Measurements from ENCODE around the gene CLEC18C.
"Not testable (repeated sequence)": the region's sequence is repeated elsewhere in the genome, so short reads cannot be mapped to it uniquely, and the experiment has no call there.

Gene CLEC18C

DNA sequence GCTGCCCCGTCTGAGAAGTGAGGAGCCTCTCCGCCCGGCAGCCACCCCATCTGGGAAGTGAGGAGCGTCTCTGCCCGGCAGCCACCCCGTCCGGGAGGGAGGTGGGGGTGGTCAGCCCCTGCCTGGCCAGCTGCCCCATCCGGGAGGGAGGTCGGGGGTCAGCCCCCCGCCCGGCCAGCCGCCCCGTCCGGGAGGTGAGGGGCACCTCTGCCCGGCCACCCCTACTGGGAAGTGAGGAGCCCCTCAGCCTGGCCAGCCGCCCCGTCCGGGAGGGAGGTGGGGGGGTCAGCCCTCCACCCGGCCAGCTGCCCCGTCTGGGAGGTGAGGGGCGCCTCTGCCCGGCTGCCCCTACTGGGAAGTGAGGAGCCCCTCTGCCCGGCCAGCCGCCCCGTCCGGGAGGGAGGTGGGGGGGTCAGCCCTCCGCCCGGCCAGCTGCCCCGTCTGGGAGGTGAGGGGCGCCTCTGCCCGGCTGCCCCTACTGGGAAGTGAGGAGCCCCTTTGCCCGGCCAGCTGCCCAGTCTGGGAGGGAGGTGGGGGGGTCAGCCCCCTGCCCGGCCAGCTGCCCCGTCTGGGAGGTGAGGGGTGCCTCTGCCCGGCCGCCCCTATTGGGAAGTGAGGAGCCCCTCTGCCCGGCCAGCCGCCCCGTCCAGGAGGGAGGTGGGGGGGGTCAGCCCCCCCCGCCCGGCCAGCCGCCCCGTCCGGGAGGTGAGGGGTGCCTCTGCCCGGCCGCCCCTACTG is 31.2 kb downstream of the CLEC18C start:
- not testable (repeated sequence) for DNase-seq (ENCODE audit: low read depth in 4 of 4, low spot score in 1 of 4)

GRCh38 chr16:70206382-70206781 is 32.8 kb downstream of the CLEC18C start:
- DNase-seq (ENCODE audit: low read depth in 4 of 4, low spot score in 1 of 4) = not testable (repeated sequence)

DNA sequence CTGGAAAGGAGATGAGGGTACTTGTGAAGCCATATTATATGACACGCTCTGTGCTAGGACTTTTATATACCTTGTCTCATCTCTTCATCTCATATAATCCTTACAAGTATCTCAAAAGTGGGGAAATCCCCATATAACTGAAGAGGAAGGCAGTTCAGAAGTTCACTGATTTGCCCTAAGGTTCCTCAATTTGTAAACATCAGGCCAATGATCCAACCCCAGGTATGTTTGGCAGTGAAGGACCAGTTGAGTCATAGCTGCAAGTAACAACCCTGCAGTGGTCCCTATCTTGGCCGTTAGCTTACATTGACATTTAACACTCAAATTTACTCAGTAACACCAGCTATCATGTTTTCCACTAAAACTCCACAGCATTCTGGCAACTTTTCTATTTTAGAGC is 45.0 kb downstream of the CLEC18C start:
- DNase-seq (ENCODE audit: low read depth in 4 of 4, low spot score in 1 of 4) = not testable (repeated sequence)

- not testable (repeated sequence) for DNase-seq (ENCODE audit: low read depth in 4 of 4, low spot score in 1 of 4)
Measured at GRCh38 chr16:70222574-70222973, 49.0 kb downstream of the CLEC18C start.

DNA sequence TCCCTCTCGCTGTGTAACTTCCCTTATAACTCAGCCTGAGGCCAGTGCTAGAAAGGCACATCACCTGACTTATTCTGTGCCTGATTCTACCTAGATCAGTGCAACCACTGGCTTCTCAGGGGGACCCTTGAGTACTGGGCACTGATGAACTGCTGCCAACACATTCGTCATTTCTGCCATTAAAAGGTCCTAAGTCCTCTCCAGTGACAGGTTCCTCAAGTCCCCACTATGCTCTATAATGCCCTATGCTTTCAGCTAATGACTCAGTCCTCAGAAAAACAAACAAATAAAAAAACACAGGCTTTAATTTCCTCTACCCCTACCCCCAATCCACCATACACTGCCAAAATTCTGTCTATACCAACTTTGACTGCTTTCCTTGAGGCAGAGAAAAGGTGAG is 49.6 kb downstream of the CLEC18C start:
- DNase-seq (ENCODE audit: low read depth in 4 of 4, low spot score in 1 of 4) = not testable (repeated sequence)

DNA sequence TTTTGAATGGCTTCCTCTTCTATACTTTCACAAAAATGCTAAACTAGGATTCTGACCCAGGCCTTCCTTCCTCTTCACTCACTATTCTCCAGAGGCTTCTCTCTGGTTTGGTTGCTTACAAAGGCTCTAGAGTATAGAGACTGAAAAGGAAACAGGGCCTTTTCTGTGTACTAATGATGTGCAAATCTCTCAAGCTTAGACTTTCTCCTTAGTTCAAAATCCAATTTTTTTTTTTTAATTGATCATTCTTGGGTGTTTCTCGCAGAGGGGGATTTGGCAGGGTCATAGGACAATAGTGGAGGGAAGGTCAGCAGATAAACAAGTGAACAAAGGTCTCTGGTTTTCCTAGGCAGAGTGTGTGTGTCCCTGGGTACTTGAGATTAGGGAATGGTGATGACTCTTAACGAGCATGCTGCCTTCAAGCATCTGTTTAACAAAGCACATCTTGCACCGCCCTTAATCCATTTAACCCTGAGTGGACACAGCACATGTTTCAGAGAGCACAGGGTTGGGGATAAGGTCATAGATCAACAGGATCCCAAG is 50.5 kb downstream of the CLEC18C start:
- not testable (repeated sequence) for DNase-seq (ENCODE audit: low read depth in 4 of 4, low spot score in 1 of 4)

GRCh38 chr16:70224645-70225044 is 51.1 kb downstream of the CLEC18C start:
- not testable (repeated sequence) for DNase-seq (ENCODE audit: low read depth in 4 of 4, low spot score in 1 of 4)

- not testable (repeated sequence) for DNase-seq (ENCODE audit: low read depth in 4 of 4, low spot score in 1 of 4)
Measured at GRCh38 chr16:70225430-70225829, 51.8 kb downstream of the CLEC18C start.

GRCh38 chr16:70226024-70226423 is 52.4 kb downstream of the CLEC18C start:
- DNase-seq (ENCODE audit: low read depth in 4 of 4, low spot score in 1 of 4) = not testable (repeated sequence)

DNA sequence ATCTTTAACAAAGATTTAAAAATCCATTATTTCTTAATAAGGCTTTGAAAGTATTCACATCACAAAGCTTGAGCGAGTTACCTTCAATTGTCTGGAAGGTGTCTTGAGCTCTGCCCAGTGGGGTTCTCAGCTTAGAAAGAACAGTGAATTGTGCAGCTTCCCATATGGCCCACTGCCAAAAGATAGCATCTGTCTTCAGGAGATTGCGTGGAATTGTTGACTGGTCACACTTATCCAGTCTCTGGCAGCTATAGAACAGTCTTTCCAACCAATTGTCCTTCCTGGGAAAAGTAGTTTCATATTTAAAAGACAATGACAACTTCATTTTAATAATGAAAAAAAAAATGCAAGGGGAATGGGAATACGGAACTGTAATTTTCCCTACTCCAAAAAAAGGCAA is 58.2 kb downstream of the CLEC18C start:
- DNase-seq (ENCODE audit: low read depth in 4 of 4, low spot score in 1 of 4) = not testable (repeated sequence)

Measured in stimulated activated CD4-positive, alpha-beta T cell treated with anti-CD3 and anti-CD28 coated beads, Interleukin-1b, Interleukin-23, amount 100 ng/mL, for 24 hours (primary cell).